ENCODE results near the gene MATN3. TPM values are rescaled to one million over a fixed set of nuclear protein-coding genes. Genes with fewer than 3 reads are reported as not detected.

The MATN3 gene
- total RNA-seq, 1 donor from 2014 or later = 0.45 TPM

GRCh38 chr2:19987936-19988335 is 24.5 kb downstream of the MATN3 start:
- H3K36me3 ChIP-seq = no peaks in the 10 kb centered on the region
- H3K27ac Mint-ChIP-seq = peak overlapping the region; percentile 25
- no peak overlapping the region for H3K27ac ChIP-seq
- peaks cover 65% of the 10 kb centered on the region for H3K79me2 ChIP-seq (ENCODE audit: low read depth)
- no peak overlapping the region for H3K9ac ChIP-seq
- no peaks in the 10 kb centered on the region for H4K20me1 ChIP-seq (ENCODE audit: low read depth)
- H3K4me3 ChIP-seq = peak overlapping the region; percentile 84
- peaks cover 25% of the 10 kb centered on the region for H3F3A ChIP-seq (ENCODE audit: low read depth)
- no peak overlapping the region for H2AFZ ChIP-seq (replicated peaks)
- H3K9me3 Mint-ChIP-seq = no peaks in the 10 kb centered on the region
- no peaks in the 10 kb centered on the region for H3K27me3 ChIP-seq
- peak overlapping the region; percentile 96 for H3K4me2 ChIP-seq
- peaks cover 3% of the 10 kb centered on the region for H3K27me3 Mint-ChIP-seq (ENCODE audit: insufficient read depth, low read depth)
- no peaks in the 10 kb centered on the region for H3K9me3 ChIP-seq (ENCODE audit: low read depth)
- peaks cover 34% of the 10 kb centered on the region for H3K4me1 Mint-ChIP-seq
- peaks cover 20% of the 10 kb centered on the region for H3K36me3 Mint-ChIP-seq
- peaks cover 20% of the 10 kb centered on the region for H3K4me1 ChIP-seq
- DNase-seq (ENCODE audit: low spot score) = no peak
- no peak for TF ChIP-seq EZH2phosphoT487 (IDR thresholded peaks at IDR 0.05)
- TF ChIP-seq EZH2 (IDR thresholded peaks at IDR 0.05) = no peak
- TF ChIP-seq, protein P1, sequence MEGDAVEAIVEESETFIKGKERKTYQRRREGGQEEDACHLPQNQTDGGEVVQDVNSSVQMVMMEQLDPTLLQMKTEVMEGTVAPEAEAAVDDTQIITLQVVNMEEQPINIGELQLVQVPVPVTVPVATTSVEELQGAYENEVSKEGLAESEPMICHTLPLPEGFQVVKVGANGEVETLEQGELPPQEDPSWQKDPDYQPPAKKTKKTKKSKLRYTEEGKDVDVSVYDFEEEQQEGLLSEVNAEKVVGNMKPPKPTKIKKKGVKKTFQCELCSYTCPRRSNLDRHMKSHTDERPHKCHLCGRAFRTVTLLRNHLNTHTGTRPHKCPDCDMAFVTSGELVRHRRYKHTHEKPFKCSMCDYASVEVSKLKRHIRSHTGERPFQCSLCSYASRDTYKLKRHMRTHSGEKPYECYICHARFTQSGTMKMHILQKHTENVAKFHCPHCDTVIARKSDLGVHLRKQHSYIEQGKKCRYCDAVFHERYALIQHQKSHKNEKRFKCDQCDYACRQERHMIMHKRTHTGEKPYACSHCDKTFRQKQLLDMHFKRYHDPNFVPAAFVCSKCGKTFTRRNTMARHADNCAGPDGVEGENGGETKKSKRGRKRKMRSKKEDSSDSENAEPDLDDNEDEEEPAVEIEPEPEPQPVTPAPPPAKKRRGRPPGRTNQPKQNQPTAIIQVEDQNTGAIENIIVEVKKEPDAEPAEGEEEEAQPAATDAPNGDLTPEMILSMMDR (IDR thresholded peaks at IDR 0.05) = no peak
- peak overlapping the region; percentile 95 for H3K4me3 Mint-ChIP-seq

DNA sequence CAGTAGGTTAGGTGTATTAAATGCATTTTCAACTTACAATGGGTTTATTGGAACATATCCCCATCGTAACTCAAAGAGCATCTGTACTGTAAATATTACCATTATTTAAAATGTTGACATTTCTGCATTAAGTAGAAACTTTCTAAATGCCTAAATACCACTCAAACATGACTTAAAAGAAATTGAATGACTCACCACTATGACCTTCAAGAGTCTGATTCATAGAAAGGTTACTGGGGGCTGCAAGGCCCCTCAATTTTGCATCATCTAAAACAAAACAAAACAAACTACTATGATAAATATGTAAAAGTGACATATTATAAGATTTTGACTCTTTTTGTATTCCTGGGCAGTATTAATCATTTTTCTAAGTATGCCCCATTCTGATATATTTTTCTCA is 30.2 kb downstream of the MATN3 start:
- Mint-ChIP-seq H3K9me3 (no peaks in the 10 kb centered on the region), H3K4me3 (no peak overlapping the region)
- H3F3A ChIP-seq (ENCODE audit: low read depth) = no peaks in the 10 kb centered on the region

GRCh38 chr2:19979932-19980331 is 32.5 kb downstream of the MATN3 start:
- no peak overlapping the region for H3K9ac ChIP-seq
- H3K79me2 ChIP-seq (ENCODE audit: low read depth) = peaks cover 19% of the 10 kb centered on the region
- no peaks in the 10 kb centered on the region for H3K4me1 Mint-ChIP-seq
- no peaks in the 10 kb centered on the region for H4K20me1 ChIP-seq (ENCODE audit: low read depth)
- H3K4me2 ChIP-seq = no peak overlapping the region
- H3F3A ChIP-seq (ENCODE audit: low read depth) = no peaks in the 10 kb centered on the region
- no peak for DNase-seq (ENCODE audit: low spot score)
- H3K27ac Mint-ChIP-seq = no peak overlapping the region
- no peaks in the 10 kb centered on the region for H3K9me3 ChIP-seq (ENCODE audit: low read depth)
- no peaks in the 10 kb centered on the region for H3K36me3 ChIP-seq
- H3K27me3 ChIP-seq = no peaks in the 10 kb centered on the region
- H3K4me1 ChIP-seq = no peaks in the 10 kb centered on the region
- H3K9me3 Mint-ChIP-seq = no peaks in the 10 kb centered on the region
- no peak overlapping the region for H2AFZ ChIP-seq (replicated peaks)
- H3K27ac ChIP-seq = no peak overlapping the region
- peaks cover 17% of the 10 kb centered on the region for H3K36me3 Mint-ChIP-seq
- H3K4me3 ChIP-seq = no peak overlapping the region
- no peak overlapping the region for H3K4me3 Mint-ChIP-seq
- TF ChIP-seq EZH2phosphoT487 (IDR thresholded peaks at IDR 0.05) (no peak), EZH2 (IDR thresholded peaks at IDR 0.05) (no peak)
- H3K27me3 Mint-ChIP-seq (ENCODE audit: insufficient read depth, low read depth) = peaks cover under 1% of the 10 kb centered on the region

More for the DNA sequence above, 30.2 kb downstream of the MATN3 start:
- Histone ChIP-seq H3K9me3 (ENCODE audit: low read depth) (no peaks in the 10 kb centered on the region), H4K20me1 (ENCODE audit: low read depth) (no peaks in the 10 kb centered on the region), H3K27ac (no peak overlapping the region), H3K27me3 (no peaks in the 10 kb centered on the region), H3K4me2 (no peak overlapping the region), H3K4me1 (no peaks in the 10 kb centered on the region), H2AFZ (replicated peaks) (no peak overlapping the region), H3K4me3 (no peak overlapping the region), H3K9ac (no peak overlapping the region), H3K36me3 (no peaks in the 10 kb centered on the region), H3K79me2 (ENCODE audit: low read depth) (peaks cover 42% of the 10 kb centered on the region)
- H3K27ac Mint-ChIP-seq = no peak overlapping the region
- TF ChIP-seq, protein P1 (IDR thresholded peaks at IDR 0.05) = no peak
- no peak for TF ChIP-seq EZH2 (IDR thresholded peaks at IDR 0.05)
- no peak for TF ChIP-seq EZH2phosphoT487 (IDR thresholded peaks at IDR 0.05)
- DNase-seq (ENCODE audit: low spot score) = no peak
- H3K27me3 Mint-ChIP-seq (ENCODE audit: insufficient read depth, low read depth) = peaks cover 3% of the 10 kb centered on the region
- peaks cover 27% of the 10 kb centered on the region for H3K36me3 Mint-ChIP-seq
- H3K4me1 Mint-ChIP-seq = peaks cover 2% of the 10 kb centered on the region

- Histone ChIP-seq H3F3A (ENCODE audit: low read depth) (no peaks in the 10 kb centered on the region), H3K27me3 (no peaks in the 10 kb centered on the region), H4K20me1 (ENCODE audit: low read depth) (no peaks in the 10 kb centered on the region), H3K4me2 (no peak overlapping the region), H3K9ac (no peak overlapping the region), H3K9me3 (ENCODE audit: low read depth) (no peaks in the 10 kb centered on the region), H3K27ac (no peak overlapping the region), H3K79me2 (ENCODE audit: low read depth) (no peaks in the 10 kb centered on the region), H3K36me3 (peaks cover 27% of the 10 kb centered on the region), H3K4me1 (no peaks in the 10 kb centered on the region), H2AFZ (replicated peaks) (no peak overlapping the region), H3K4me3 (no peak overlapping the region)
- no peak for DNase-seq (ENCODE audit: low spot score)
- no peaks in the 10 kb centered on the region for H3K9me3 Mint-ChIP-seq
- H3K27me3 Mint-ChIP-seq (ENCODE audit: insufficient read depth, low read depth) = no peaks in the 10 kb centered on the region
- no peak overlapping the region for H3K27ac Mint-ChIP-seq
- no peak overlapping the region for H3K4me3 Mint-ChIP-seq
- H3K36me3 Mint-ChIP-seq = peaks cover 17% of the 10 kb centered on the region
- H3K4me1 Mint-ChIP-seq = no peaks in the 10 kb centered on the region
- TF ChIP-seq, protein P1 (IDR thresholded peaks at IDR 0.05) = no peak
- no peak for TF ChIP-seq EZH2phosphoT487 (IDR thresholded peaks at IDR 0.05)
- TF ChIP-seq EZH2 (IDR thresholded peaks at IDR 0.05) = no peak
Observed at GRCh38 chr2:19973466-19973865, 39.0 kb downstream of the MATN3 start.
